HG03354 (cell line): ENCODE data around the gene C16orf54.
"Not testable (repeated sequence)": the region's sequence is repeated elsewhere in the genome, so short reads cannot be mapped to it uniquely, and the experiment has no call there.

Experiments used
- ATAC-seq: cut with Tn5 transposase; IDR thresholded peaks from one replicate; pipeline ENCODE4 v1.9.1; 2021; ENCODE audit warnings: mild to moderate bottlenecking; ENCODE audit not compliant: unreplicated experiment, poor library complexity, severe bottlenecking

The C16orf54 gene

DNA sequence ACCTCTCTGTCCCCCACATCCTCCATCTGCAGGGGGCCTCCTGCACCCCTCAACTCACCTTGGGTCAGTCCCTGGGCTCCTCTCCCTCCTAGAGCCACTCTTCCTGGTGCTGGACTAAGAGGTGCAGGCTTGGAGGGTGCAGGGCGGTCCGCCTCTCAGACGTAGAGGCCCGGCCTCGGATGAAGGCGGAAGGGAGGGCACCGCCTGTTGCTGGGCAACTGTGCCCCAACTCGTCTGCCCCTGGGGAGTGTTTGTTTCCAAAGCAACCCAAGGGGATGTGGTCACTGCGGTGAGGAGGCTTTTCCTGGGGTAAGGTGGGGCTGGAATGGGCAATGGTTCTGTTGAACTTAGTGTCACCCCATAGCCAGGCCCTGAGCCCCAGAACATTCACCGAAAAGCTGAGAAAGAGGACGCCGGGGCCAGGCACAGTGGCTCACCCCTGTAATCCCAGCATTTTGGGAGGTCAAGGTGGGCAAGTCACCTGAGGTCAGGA lies at the start of gene C16orf54:
C16orf54 (minus strand) TSS at position 138 of the 493 bp plus-strand sequence. CDS start 1,039 bp downstream, outside the sequence.
- peak; percentile 76 for ATAC-seq

GRCh38 chr16:29794231-29794710 lies 48.5 kb upstream of the C16orf54 start:
- no peak for ATAC-seq

GRCh38 chr16:29793153-29793552 lies 47.4 kb upstream of the C16orf54 start:
- ATAC-seq = not testable (repeated sequence)

DNA sequence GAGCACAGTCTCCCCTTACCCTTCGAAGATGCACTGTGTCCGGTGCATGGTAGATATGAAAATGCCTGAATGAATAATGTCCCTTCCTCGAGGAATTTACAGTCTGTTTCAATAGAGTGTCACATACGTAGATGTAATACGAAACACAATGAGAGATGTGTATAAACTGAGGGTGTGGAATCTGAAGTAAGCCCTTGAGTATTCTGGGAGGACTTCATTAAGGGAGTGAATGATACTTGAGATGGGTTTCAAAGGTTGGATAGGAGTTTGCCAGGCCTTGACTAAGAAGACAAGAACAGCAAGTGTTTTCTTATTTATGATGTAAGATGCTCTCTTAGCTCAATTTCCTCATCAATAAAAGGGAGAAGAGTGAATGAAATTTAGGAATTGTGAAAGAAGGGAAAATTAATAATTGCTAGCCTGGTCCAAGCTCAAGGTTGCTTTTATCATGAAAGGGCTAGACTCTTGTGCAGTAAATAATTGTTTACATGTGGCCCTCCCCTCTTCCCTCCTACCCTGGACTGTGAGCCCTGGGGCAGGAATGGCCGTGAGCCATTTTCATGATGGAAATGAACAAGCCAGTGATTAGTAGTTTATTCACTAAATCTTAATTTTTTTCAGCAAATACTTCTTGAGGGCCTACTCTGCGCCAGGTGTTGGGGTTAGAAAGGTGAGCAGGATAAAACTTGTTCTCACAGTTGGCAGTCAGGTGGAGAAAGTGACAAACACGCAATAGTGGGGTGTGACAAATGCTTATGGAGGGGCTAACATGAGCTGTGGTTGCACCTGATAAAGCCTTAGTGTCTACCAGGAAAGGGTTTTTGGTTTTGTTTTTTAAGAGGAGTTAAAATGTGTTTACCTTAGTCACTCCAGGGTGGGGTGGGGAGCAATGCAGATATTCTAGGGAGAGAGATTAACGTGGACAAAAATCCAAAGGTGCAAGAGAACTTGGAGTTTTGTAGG lies 46.3 kb upstream of the C16orf54 start:
- ATAC-seq = no peak

DNA sequence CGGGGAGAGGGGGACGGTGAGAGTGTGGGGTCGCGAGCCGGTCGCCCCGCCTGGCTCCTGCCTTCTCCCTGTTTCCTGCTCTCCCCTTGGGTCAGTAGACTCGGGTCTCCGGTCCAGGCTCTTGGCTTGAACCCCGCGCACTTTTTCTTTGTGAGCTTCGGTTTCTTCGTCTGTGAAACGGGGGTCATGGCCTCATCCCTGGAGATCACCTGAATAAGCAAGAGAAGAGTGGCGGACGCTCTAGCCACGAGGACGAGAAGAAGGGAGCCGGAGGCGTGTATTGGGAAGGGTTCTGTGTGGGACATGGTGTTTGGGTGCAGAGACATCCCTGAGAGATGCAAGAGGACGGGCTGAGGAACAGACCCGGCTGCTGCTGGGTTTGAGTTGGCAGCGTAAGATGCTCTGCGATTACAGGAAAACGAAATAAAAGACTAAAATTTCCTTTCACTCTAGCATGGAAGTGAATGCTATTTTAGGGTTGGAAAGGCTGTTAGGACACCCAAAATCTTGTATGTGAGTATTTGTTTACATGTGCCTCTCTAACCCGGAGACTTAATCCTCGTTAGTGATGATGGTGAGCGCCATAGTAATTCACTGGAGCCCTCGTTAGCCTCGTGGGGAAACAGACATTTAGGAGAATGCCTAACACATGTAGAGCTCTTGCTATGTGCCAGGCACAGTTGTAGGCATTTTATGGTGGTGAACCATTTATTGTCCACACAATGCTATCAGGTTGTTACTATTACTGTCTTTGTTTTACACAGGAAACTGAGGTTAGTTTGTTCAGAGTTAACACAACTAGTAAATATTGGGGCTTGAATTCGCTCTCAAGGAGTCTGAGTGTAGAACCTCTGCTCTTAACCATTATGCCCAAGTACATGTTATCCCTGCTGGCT lies 45.4 kb upstream of the C16orf54 start:
- peak; percentile 10 for ATAC-seq

GRCh38 chr16:29790183-29790948 lies 44.6 kb upstream of the C16orf54 start, which contains the start of gene KIF22:
Gene KIF22, plus strand, starts transcription at chr16:29790751. Its CDS starts 9 bp downstream, at chr16:29790760.
- ATAC-seq = peak; percentile 93

DNA sequence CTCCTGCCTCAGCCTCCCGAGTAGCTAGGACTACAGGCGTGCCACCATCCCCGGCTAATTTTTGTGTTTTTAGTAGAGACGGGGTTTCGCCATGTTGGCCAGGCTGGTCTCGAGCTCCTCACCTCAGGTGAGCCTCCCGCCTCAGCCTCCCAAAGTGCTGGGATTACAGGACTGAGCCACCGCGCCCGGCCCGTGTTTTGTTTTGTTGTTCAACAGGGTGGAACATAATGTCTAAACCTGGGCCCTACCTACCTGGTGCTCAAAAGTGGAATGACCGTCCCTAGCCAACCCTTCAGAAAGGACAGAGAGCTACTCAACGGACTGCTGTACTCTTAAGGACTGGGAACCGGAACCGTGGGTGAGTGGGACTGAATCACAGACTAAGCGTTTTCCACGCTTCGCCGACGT lies 44.0 kb upstream of the C16orf54 start:
- no peak for ATAC-seq

GRCh38 chr16:29787155-29787554 lies 41.4 kb upstream of the C16orf54 start:
- ATAC-seq = not testable (repeated sequence)

DNA sequence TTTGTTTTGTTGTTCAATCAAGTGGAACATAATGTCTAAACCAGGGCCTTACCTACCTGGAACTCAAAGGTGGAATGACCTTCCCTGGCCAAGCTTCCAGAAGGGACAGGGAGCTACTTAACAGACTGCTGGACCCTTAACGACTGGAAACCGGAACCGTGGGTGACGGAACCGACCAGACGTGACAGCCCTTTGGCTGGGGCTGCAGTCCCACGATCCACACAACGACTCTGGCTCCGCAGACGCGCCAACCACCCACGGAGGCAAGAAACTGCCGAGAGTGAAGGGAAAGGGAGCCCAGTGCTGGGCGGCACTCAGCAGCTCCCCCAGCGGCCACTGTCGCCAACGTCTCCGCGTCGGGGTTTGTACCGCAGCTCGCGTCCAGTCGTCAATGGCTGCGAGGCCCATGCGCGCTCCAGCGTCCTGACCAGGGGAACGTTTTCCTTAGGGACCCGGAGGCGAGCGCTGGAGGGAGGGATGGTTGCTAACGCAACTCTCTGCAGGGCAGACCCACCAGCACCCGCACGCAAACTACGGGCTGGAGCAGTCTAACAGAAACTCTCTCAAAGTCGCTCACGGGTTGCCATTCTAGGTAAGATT lies 39.2 kb upstream of the C16orf54 start:
- no peak for ATAC-seq

DNA sequence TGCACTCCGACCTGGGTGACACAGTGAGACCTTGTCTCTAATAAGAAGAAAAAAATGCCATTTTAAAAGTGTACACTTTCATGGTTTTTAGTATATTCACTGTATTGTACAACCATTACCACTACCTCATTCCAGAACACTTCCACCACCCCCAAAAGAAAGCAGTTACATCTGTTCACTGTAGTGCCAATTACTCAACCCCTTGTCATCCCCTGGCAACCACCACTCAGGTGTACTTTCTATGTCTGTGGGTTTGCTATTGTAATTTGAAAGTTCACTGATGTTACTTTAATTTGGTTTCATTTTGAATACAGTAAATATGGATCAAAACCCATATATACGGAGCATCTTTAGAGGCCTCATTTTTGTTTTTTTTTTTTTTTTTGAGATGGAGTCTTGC lies 38.4 kb upstream of the C16orf54 start:
- ATAC-seq = no peak

GRCh38 chr16:29783094-29783953 lies 37.5 kb upstream of the C16orf54 start:
- ATAC-seq = not testable (repeated sequence)

DNA sequence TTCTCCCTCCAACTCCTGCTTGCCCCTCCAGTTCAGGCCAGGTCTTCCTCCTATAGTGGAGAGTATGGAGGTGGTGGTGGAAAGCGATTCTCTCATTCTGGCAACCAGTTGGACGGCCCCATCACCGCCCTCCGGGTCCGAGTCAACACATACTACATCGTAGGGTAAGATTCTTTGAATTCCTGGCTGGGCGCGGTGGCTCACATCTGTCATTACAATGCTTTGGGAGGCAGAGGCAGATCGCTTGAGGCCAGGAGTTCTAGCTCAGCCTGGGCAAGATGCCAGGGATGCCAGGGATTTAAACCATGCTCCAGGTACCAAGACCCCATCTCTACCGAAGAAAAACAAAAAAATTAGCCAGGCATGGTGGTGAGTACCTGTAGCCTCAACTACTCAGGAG lies 33.7 kb upstream of the C16orf54 start:
- ATAC-seq = no peak

DNA sequence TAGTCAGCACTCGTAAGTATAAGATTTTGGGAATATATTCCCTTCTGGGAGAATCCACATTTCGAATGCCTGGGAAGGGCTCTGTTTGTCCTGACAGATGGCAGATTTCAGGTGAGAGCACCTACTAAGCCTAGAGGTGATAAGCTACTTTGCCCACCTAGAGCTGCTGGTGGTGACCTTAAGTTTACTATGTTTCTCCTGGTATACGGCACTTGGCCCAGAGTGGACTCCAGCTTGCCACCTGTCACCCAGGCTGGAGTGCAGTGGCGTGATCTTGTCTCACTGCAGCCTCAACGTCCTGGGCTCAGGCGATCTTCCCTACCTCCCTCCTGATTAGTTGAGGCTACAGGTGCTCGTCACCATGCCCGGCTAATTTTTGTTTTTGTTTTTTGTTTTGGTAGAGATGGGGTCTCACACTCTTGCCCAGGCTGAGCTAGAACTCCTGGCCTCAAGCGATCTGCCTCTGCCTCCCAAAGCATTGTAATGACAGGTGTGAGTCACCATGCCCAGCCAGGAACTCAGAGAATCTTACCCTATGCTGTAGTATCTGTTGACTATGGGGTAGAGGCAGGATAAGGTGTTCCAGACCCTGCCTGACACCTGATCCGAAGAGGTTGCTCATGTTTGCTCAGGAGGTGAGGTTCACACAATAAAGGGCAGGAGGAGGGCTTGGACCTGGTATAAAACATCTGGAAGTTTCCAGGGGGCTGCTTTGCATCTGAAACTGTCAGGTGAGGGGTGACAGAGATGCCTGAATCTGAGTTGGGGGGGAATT lies 32.0 kb upstream of the C16orf54 start, which contains the start of gene ZG16:
ZG16 (plus strand) TSS at position 681 of the 775 bp plus-strand sequence. CDS start 1,011 bp downstream, outside the sequence.
- ATAC-seq = no peak

DNA sequence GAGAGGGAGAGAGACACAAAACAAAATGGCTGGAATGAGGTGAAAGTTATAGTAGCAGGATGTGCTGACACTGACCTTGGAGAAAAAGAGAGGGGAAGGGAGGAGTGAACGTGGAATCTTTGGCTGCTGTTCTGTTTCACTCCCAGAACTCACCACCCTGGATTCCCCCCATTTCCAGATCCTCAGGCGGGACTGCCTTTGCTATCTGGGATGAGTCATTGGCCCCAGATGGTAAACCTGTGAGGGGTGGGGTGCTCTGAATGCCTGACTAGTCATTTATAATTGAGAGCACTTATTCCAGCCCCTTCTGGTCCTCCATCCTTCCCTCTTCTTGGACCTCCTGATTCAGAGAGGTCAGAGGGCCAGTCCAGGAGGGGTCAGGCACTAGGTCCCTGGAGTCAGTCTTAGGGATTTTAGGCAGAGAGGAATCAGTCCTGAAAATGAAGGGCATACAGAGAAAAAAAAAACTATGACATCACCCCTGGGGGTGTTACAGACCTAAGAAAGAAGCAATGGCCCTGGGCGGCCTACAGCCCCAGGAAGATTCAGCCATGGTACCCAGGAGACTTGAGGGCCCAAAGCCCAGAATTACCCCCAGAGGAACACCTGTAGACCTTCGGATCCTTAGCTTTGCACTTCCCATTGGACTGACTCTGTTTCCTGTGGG lies 30.1 kb upstream of the C16orf54 start:
- ATAC-seq = no peak

- ATAC-seq = no peak
Observed at GRCh38 chr16:29774730-29775129, 28.9 kb upstream of the C16orf54 start.

DNA sequence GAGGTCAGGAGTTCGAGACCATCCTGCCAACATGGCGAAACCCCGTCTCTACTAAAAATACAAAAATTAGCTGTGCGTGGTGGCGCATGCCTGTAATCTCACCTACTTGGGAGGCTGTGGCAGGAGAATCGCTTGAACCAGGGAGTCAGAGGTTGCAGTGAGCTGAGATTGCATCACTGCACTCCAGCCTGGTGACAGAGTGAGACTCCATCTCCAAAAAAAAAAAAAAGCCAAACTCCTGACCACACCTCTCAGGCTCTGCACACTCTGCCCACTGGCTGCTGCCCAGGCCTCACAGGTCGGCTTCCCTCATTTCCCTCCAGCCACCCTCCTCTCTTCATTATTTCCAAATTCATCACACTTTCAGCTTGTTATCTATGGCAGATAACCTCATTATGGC lies 26.5 kb upstream of the C16orf54 start:
- not testable (repeated sequence) for ATAC-seq
